Measurements from ENCODE around the gene ANKS1A.

The ANKS1A gene

GRCh38 chr6:35139470-35139869, 250.4 kb downstream of the ANKS1A start:
- no peak for TF ChIP-seq CTCF (conservative IDR thresholded peaks at IDR 0.05; ENCODE audit: low read depth, low read length)
- H3K4me3 ChIP-seq (ENCODE audit: low read depth, low read length), result no peak overlapping the region
- no peak for DNase-seq (ENCODE audit: low read depth)

- DNase-seq (ENCODE audit: low read depth), result peak; percentile 90
- no peak overlapping the region for H3K4me3 ChIP-seq (ENCODE audit: low read depth, low read length)
- TF ChIP-seq CTCF (conservative IDR thresholded peaks at IDR 0.05; ENCODE audit: low read depth, low read length), result peak; percentile 90
Observed at GRCh38 chr6:35139924-35140638, 251.0 kb downstream of the ANKS1A start.

- H3K4me3 ChIP-seq (ENCODE audit: low read depth, low read length), result no peak overlapping the region
- no peak for DNase-seq (ENCODE audit: low read depth)
- no peak for TF ChIP-seq CTCF (conservative IDR thresholded peaks at IDR 0.05; ENCODE audit: low read depth, low read length)
Observed at GRCh38 chr6:35140639-35141006, 251.6 kb downstream of the ANKS1A start.

Data from choroid plexus epithelial cell (primary cell).